ENCODE data around the gene CENPN. TPM values are rescaled to one million over a fixed set of nuclear protein-coding genes. Genes with fewer than 3 reads are reported as not detected.

Gene CENPN
- total and polyA plus RNA-seq, 2 of the 13 experiments (the other 11 are each of a cell fraction or from before 2014, with no cell fraction given), result 29.7 to 129 TPM

DNA sequence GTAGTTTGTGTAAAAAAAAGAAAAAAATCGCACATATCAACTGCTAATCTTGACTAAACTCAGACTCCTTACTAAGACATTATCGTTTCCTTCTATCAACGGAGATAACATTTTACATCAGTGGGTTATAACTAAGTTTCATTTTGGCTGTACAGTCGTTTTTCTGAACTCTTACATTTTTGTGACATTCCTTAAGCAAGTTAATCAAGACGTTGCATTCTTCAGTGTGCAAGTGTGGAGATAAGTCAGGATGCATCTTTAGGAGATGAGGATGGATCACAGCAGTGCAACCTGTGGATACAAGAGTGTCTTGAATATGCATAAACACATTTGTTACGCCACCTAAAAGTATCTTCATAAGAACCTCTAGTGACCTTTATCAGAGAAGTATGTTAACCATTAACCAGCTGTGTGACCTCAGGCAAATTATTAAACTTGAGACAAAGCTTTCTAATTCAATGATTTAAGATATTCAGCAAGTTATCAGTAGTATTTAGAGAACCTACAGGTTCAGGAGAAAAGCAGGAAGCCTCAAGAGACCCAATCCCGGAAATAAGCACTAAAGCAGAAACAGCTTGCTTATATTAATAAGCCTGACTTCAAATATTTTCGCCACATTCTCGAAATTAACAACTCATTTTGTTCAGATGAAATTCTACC is 9.7 kb upstream of the CENPN start (continued):
- TF ChIP-seq, protein P1, sequence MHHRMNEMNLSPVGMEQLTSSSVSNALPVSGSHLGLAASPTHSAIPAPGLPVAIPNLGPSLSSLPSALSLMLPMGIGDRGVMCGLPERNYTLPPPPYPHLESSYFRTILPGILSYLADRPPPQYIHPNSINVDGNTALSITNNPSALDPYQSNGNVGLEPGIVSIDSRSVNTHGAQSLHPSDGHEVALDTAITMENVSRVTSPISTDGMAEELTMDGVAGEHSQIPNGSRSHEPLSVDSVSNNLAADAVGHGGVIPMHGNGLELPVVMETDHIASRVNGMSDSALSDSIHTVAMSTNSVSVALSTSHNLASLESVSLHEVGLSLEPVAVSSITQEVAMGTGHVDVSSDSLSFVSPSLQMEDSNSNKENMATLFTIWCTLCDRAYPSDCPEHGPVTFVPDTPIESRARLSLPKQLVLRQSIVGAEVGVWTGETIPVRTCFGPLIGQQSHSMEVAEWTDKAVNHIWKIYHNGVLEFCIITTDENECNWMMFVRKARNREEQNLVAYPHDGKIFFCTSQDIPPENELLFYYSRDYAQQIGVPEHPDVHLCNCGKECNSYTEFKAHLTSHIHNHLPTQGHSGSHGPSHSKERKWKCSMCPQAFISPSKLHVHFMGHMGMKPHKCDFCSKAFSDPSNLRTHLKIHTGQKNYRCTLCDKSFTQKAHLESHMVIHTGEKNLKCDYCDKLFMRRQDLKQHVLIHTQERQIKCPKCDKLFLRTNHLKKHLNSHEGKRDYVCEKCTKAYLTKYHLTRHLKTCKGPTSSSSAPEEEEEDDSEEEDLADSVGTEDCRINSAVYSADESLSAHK (CRISPR knock-in tag; IDR thresholded peaks at IDR 0.05; ENCODE audit: borderline replicate concordance), result no peak
- TF ChIP-seq PHF5A (CRISPR knock-in tag; IDR thresholded peaks at IDR 0.05; ENCODE audit: low read depth, unreplicated experiment) (no peak), MBD4 (IDR thresholded peaks at IDR 0.05; ENCODE audit: borderline replicate concordance, low read length) (no peak), TOPORS (CRISPR knock-in tag; IDR thresholded peaks at IDR 0.05) (no peak), CBX2 (IDR thresholded peaks at IDR 0.05; ENCODE audit: low read depth, low read length) (no peak), CBX2 (CRISPR knock-in tag; IDR thresholded peaks at IDR 0.05; ENCODE audit: low read depth) (no peak), NFIB (CRISPR knock-in tag; IDR thresholded peaks at IDR 0.05; ENCODE audit: borderline replicate concordance) (no peak), ZNF354B (CRISPR knock-in tag; IDR thresholded peaks at IDR 0.05) (no peak), ZNF558 (CRISPR knock-in tag; IDR thresholded peaks at IDR 0.05; ENCODE audit: borderline replicate concordance) (no peak), SYNCRIP (IDR thresholded peaks at IDR 0.05; ENCODE audit: insufficient read depth, low read depth, low read length) (no peak), ZNF251 (CRISPR knock-in tag; IDR thresholded peaks at IDR 0.05) (no peak), ZNF619 (CRISPR knock-in tag; IDR thresholded peaks at IDR 0.05) (no peak), ZC3H4 (CRISPR knock-in tag; IDR thresholded peaks at IDR 0.05; ENCODE audit: borderline replicate concordance) (no peak)
- TF ChIP-seq, protein P2, sequence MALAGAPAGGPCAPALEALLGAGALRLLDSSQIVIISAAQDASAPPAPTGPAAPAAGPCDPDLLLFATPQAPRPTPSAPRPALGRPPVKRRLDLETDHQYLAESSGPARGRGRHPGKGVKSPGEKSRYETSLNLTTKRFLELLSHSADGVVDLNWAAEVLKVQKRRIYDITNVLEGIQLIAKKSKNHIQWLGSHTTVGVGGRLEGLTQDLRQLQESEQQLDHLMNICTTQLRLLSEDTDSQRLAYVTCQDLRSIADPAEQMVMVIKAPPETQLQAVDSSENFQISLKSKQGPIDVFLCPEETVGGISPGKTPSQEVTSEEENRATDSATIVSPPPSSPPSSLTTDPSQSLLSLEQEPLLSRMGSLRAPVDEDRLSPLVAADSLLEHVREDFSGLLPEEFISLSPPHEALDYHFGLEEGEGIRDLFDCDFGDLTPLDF (CRISPR knock-in tag; IDR thresholded peaks at IDR 0.05), result 0 out of 2 replicates have a peak, but pooled peaks have one; percentile 27
- TF ChIP-seq, protein P3, sequence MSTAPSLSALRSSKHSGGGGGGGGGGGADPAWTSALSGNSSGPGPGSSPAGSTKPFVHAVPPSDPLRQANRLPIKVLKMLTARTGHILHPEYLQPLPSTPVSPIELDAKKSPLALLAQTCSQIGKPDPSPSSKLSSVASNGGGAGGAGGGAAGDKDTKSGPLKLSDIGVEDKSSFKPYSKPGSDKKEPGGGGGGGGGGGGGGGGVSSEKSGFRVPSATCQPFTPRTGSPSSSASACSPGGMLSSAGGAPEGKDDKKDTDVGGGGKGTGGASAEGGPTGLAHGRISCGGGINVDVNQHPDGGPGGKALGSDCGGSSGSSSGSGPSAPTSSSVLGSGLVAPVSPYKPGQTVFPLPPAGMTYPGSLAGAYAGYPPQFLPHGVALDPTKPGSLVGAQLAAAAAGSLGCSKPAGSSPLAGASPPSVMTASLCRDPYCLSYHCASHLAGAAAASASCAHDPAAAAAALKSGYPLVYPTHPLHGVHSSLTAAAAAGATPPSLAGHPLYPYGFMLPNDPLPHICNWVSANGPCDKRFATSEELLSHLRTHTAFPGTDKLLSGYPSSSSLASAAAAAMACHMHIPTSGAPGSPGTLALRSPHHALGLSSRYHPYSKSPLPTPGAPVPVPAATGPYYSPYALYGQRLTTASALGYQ (CRISPR knock-in tag; IDR thresholded peaks at IDR 0.05), result no peak
- TF ChIP-seq, protein P4, sequence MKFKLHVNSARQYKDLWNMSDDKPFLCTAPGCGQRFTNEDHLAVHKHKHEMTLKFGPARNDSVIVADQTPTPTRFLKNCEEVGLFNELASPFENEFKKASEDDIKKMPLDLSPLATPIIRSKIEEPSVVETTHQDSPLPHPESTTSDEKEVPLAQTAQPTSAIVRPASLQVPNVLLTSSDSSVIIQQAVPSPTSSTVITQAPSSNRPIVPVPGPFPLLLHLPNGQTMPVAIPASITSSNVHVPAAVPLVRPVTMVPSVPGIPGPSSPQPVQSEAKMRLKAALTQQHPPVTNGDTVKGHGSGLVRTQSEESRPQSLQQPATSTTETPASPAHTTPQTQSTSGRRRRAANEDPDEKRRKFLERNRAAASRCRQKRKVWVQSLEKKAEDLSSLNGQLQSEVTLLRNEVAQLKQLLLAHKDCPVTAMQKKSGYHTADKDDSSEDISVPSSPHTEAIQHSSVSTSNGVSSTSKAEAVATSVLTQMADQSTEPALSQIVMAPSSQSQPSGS (CRISPR knock-in tag; IDR thresholded peaks at IDR 0.05), result 0 out of 2 replicates have a peak, but pooled peaks have one; percentile 38
- TF ChIP-seq, protein P5, sequence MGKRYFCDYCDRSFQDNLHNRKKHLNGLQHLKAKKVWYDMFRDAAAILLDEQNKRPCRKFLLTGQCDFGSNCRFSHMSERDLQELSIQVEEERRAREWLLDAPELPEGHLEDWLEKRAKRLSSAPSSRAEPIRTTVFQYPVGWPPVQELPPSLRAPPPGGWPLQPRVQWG (CRISPR knock-in tag; IDR thresholded peaks at IDR 0.05; ENCODE audit: borderline replicate concordance, low read depth), result no peak

All from HepG2 (cell line).